Transverse colon (tissue), 4 donors: ENCODE data around the gene RCL1. TPM values are rescaled to one million over a fixed set of nuclear protein-coding genes. Genes with fewer than 3 reads are reported as not detected.
"Not testable (repeated sequence)": the region's sequence is repeated elsewhere in the genome, so short reads cannot be mapped to it uniquely, and the experiment has no call there.

ENCODE experiments used
- DNase-seq: peaks from one replicate; pipeline ENCODE4 v3.0.0-alpha.2; 2019
- H3K27ac ChIP-seq, 4 donors: fragments of 200-600 bp; sonication (generic); 2 replicates each; pipeline ENCODE4 v1.5.1; 2016 to 2018; ENCODE audit warnings: inconsistent platforms in 4 of 4
- H3K27me3 ChIP-seq: fragments of 200-600 bp; sonication (generic); 2 replicates; pipeline ENCODE4 v1.5.1; 2017; ENCODE audit warnings: inconsistent platforms
- H3K36me3 ChIP-seq, 4 donors: fragments of 200-600 bp; sonication (generic); 2 replicates each; pipeline ENCODE4 v1.5.1; 2017 to 2019; ENCODE audit warnings: inconsistent platforms in 4 of 4
- H3K4me1 ChIP-seq, 4 donors: fragments of 200-600 bp; sonication (generic); 2 replicates each; pipeline ENCODE4 v1.5.1; 2017 to 2020; ENCODE audit warnings: inconsistent platforms in 4 of 4
- H3K4me3 ChIP-seq, 4 donors: fragments of 200-600 bp; sonication (generic); 1 replicate in 1 of 4; 2 replicates in 3 of 4; pipeline versions ENCODE4 v1.5.1 to v1.6.1; 2017 to 2019; ENCODE audit warnings: inconsistent platforms in 4 of 4
- H3K9me3 ChIP-seq, 2 donors: fragments of 200-600 bp; sonication (generic); 2 replicates each; pipeline ENCODE4 v1.5.1; 2017 to 2019; ENCODE audit warnings: inconsistent platforms in 2 of 2
- EP300 ChIP-seq: sonication (generic); formaldehyde crosslinking; IDR thresholded peaks from one replicate; pipeline ENCODE4 v1.6.1; 2017; ENCODE audit warnings: antibody characterized with exemption, low read depth
- POLR2A ChIP-seq: fragments of 450-650 bp; IDR thresholded peaks from one replicate; pipeline ENCODE4 v1.6.1; 2016; ENCODE audit warnings: antibody characterized with exemption, mild to moderate bottlenecking, moderate library complexity
- POLR2AphosphoS5 ChIP-seq, 3 donors: sonication (generic); formaldehyde crosslinking; IDR thresholded peaks; one replicate each; pipeline ENCODE4 v1.6.1; 2016; ENCODE audit warnings: antibody characterized with exemption in 3 of 3
- WGBS, 2 donors: methylation state at CpG; one replicate each; pipeline ENCODE4 v1.1.5; 2018; ENCODE audit warnings: low coverage in 1 of 2; 5-methylcytosine and 5-hydroxymethylcytosine counted together
- in situ Hi-C, 4 donors: fragments of 200-750 bp; cut with MboI; loops; one replicate each; pipeline versions ENCODE4 v1.15.0 to v1.15.1; 2017; ENCODE audit warnings: low sequenced_read_pairs in 3 of 4, low pct_ligation_motif_present in 1 of 4, low pct_unique_long_range_greater_than_20kb in 1 of 4
- intact Hi-C: fragments of 100-400 bp; cut with DNase I; formaldehyde crosslinking; loops from one replicate; pipeline ENCODE4 v1.15.1; 2023; ENCODE audit warnings: low total_unique reads
- total RNA-seq, 4 donors: library from RNA; depleted of rRNA; stranded (reverse); fragments of >200 nt; gene quantifications; one replicate each; pipeline ENCODE4 v1.1.0, GENCODE V29; 2016
- TF ChIP-seq, protein P1 (sequence below), 5 experiments: fragments of 200-600 bp in 3 of 5; fragments of 450-650 bp in 2 of 5; sonication (generic) in 3 of 5; IDR thresholded peaks; 1 replicate in 2 of 5; 2 replicates in 3 of 5; pipeline ENCODE4 v1.5.1; 2016 to 2017; ENCODE audit warnings: antibody characterized with exemption in 5 of 5, inconsistent platforms in 3 of 5, mild to moderate bottlenecking in 2 of 5, moderate library complexity in 1 of 5

The RCL1 gene
- total RNA-seq, 4 donors from 2014 or later: 2.6 to 23.5 (median 7.3) TPM

DNA sequence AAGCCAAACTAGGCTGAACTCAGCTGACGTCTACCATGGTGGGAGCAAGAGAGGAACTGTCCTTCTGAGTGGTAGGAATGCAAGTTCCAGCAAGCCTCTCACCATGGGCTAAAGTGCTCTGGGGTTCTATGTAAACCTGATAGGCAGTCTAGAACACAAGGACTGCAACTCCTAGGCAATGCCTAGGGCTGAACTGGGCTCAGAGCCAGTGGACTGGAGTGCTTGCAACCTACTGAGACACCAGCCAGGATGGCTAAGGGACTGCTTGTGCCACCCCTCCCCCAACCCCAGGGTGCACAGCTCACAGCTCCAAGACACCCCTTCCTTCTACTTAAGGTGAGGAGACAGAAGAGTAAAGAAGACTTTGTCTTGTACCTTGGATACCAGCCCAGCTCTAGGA is 12.1 kb upstream of the RCL1 start:
- Histone ChIP-seq H3K9me3 (no peaks in the 10 kb centered on the region), H3K36me3 (no peaks in the 10 kb centered on the region), H3K4me1 (no peaks in the 10 kb centered on the region), H3K27ac (no peak overlapping the region), H3K27me3 (no peaks in the 10 kb centered on the region), H3K4me3 (no peak overlapping the region)
- WGBS, 2 donors: 92% methylated on average over 1 of the region's 1 CpG; no CpG with 5 or more reads in 1 of the 2 donors
- no peak for DNase-seq
- intact Hi-C loops (no loop called here), in situ Hi-C loops (no loop called here)
- TF ChIP-seq, protein P1, sequence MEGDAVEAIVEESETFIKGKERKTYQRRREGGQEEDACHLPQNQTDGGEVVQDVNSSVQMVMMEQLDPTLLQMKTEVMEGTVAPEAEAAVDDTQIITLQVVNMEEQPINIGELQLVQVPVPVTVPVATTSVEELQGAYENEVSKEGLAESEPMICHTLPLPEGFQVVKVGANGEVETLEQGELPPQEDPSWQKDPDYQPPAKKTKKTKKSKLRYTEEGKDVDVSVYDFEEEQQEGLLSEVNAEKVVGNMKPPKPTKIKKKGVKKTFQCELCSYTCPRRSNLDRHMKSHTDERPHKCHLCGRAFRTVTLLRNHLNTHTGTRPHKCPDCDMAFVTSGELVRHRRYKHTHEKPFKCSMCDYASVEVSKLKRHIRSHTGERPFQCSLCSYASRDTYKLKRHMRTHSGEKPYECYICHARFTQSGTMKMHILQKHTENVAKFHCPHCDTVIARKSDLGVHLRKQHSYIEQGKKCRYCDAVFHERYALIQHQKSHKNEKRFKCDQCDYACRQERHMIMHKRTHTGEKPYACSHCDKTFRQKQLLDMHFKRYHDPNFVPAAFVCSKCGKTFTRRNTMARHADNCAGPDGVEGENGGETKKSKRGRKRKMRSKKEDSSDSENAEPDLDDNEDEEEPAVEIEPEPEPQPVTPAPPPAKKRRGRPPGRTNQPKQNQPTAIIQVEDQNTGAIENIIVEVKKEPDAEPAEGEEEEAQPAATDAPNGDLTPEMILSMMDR (IDR thresholded peaks at IDR 0.05): no peak
- TF ChIP-seq POLR2A (no peak), EP300 (no peak), POLR2AphosphoS5 (IDR thresholded peaks at IDR 0.05) (no peak)

DNA sequence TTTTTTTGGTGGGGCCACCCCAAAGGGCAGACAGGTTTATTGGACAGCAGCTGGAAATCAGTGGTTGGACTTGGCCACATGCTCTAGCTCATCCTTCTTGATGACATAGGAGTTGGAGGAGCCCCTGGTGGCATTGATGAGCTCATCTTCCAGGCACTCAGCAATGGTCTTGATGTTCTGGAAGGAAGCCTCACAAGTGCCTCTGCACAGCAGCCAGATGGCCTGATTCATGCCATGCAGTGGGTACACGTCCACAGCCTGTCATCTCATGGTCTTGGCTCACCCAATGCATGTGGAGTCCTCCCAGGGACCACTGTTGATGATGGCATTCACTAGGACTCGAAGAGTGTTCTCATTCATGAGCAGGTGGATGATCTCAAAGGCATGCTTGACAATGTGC is 11.3 kb upstream of the RCL1 start:
- in situ Hi-C loops: no loop called here
- no peak for DNase-seq
- Histone ChIP-seq H3K27me3 (no peaks in the 10 kb centered on the region), H3K4me1 (no peaks in the 10 kb centered on the region), H3K27ac (no peak overlapping the region), H3K36me3 (no peaks in the 10 kb centered on the region), H3K9me3 (no peaks in the 10 kb centered on the region), H3K4me3 (no peak overlapping the region)
- 58% methylated on average over 2 of the region's 2 CpGs; no CpG with 5 or more reads in 1 of the 2 donors for WGBS, 2 donors
- intact Hi-C loops: no loop called here
- no peak for TF ChIP-seq EP300
- no peak for TF ChIP-seq POLR2A
- no peak for TF ChIP-seq POLR2AphosphoS5 (IDR thresholded peaks at IDR 0.05)
- TF ChIP-seq, protein P1 (IDR thresholded peaks at IDR 0.05): no peak

DNA sequence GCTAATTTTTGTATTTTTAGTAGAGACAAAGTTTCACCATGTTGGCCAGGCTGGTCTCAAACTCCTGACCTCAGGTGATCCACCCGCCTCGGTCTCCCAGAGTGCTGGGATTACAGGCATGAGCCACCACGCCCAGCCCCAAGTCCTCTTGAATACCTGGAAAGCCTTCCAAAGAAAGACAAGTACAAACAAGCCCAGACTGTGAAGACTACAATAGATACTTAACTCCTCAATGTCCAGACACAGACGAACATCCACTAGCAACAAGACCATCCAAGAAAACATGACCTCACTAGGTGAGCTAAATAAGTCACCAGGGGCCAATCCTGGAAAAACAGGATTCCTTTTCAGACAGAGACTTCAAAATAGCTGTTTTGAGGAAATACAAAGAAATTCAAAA is 9.6 kb upstream of the RCL1 start:
- 74 to 87% methylated on average over 4 of the region's 4 CpGs for WGBS, 2 donors
- H3K4me3 ChIP-seq, in situ Hi-C loops, H3K27ac ChIP-seq, H3K4me1 ChIP-seq, H3K36me3 ChIP-seq, H3K27me3 ChIP-seq, DNase-seq, intact Hi-C loops, H3K9me3 ChIP-seq: not testable (repeated sequence)

DNA sequence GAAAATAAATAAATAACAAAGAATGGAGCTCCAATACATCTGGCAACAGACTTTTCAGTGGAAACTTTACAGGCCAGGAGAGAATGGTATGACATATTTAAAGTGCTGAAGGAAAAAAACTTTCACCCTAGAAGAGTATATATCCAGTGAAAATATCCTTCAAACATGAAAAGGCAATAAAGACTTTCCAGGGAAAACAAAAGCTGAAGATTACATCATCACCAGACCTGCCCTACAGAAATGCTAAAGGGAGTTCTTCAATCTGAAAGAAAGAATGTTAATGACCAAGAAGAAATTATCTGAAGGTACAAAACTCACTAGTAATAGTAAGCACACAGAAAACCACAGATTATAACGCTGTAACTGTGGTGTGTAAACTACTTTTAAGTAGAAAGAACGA is 8.3 kb upstream of the RCL1 start:
- no peaks in the 10 kb centered on the region for H3K9me3 ChIP-seq
- no peak overlapping the region for H3K4me3 ChIP-seq
- no peaks in the 10 kb centered on the region for H3K27me3 ChIP-seq
- no peak for TF ChIP-seq EP300
- H3K4me1 ChIP-seq: no peaks in the 10 kb centered on the region
- DNase-seq: no peak
- no peak overlapping the region for H3K27ac ChIP-seq
- 48 to 51% methylated on average over 2 of the region's 2 CpGs for WGBS, 2 donors
- intact Hi-C loops (no loop called here), in situ Hi-C loops (no loop called here)
- no peaks in the 10 kb centered on the region for H3K36me3 ChIP-seq

DNA sequence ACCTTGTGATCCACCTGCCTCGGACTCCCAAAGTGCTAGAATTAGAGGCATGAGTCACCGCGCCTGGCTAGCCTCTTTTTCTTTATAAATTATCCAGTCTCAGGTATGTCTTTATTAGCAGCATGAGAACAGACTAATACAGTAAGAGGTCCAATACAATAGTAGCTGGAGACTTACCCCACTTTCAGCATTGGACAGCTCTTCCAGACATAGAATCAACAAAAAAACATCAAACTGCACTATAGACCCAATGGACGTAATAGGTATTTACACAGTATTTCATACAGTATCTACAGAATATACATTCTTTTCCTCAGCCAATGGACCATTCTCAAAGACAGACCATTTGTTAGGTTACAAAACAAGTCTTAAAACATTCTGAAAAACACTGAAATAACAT is 6.1 kb upstream of the RCL1 start:
- 83 to 100% methylated on average over 2 to 4 of the region's 4 CpGs for WGBS, 2 donors
- no peaks in the 10 kb centered on the region for H3K9me3 ChIP-seq
- no peaks in the 10 kb centered on the region for H3K27me3 ChIP-seq
- no peak overlapping the region for H3K4me3 ChIP-seq
- DNase-seq: no peak
- in situ Hi-C loops (no loop called here), intact Hi-C loops (no loop called here)
- H3K4me1 ChIP-seq: peaks cover 0 to 1% (median under 1%) of the 10 kb centered on the region in 4 donors
- H3K36me3 ChIP-seq: no peaks in the 10 kb centered on the region
- no peak overlapping the region for H3K27ac ChIP-seq
- no peak for TF ChIP-seq POLR2A
- no peak for TF ChIP-seq POLR2AphosphoS5 (IDR thresholded peaks at IDR 0.05)
- no peak for TF ChIP-seq EP300
- TF ChIP-seq, protein P1 (IDR thresholded peaks at IDR 0.05): no peak
